ENCODE data around the gene RMRP.

The RMRP gene

GRCh38 chr9:35609820-35610163 lies 48.0 kb downstream of the RMRP start:
- no peak for DNase-seq (ENCODE audit: low spot score)

- DNase-seq (ENCODE audit: low spot score), result no peak
These were observed 48.6 kb downstream of the RMRP start for GRCh38 chr9:35609001-35609819.

DNA sequence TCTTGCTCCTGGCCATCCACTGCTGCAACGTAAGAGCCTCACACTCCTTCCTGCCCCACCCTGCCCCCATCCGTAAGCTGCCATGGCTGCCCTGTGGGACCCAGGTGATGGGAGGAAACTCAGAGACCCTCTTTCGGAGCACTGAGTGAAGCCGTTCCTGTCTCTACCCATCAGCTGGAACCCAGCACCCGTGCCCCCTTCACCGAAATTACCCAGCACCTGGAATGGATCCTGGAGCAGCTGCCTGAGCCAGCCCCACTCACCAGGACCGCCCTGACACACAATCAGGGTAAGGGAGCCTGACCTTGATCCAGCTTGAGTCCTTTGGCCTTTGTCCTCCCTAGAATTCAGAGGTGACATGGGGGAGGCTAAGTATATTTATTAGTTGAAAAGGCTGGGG lies 49.6 kb downstream of the RMRP start:
- no peak for DNase-seq (ENCODE audit: low spot score)
